Panc1 (cell line): ENCODE results near the gene GATD1. TPM values are rescaled to one million over a fixed set of nuclear protein-coding genes. Genes with fewer than 3 reads are reported as not detected.

ENCODE experiments used
- ATAC-seq: fragments of 200-7000 bp; cut with Tn5 transposase; 2 replicates; pipeline ENCODE4 v1.9.1; 2020; ENCODE audit warnings: mild to moderate bottlenecking, moderate library complexity
- BruUV-seq: library from RNA; stranded (reverse); fragments of 400-500 nt; replicated peaks from 2 replicates; lab custom pipeline; 2021; lab: Mats Ljungman, UMichigan
- CTCF ChIA-PET: fragments of 300-600 bp; sonication (Branson Sonifier 250); formaldehyde crosslinking; loops from one replicate; lab custom pipeline; 2022; ENCODE audit warnings: antibody characterized with exemption; lab: Charles Lee
- POLR2A ChIA-PET: fragments of 300-600 bp; sonication (Branson Sonifier 250); formaldehyde crosslinking; loops from one replicate; lab custom pipeline; 2022; ENCODE audit warnings: antibody characterized with exemption; lab: Charles Lee
- DNase-seq: peaks from one replicate; pipeline ENCODE4 v3.0.0-alpha.2; 2010; ENCODE audit warnings: low read depth, low spot score
- H3K27ac ChIP-seq: 2 replicates; pipeline ENCODE4 v1.5.1; 2011; ENCODE audit warnings: mild to moderate bottlenecking, low read length, inconsistent platforms
- H3K27me3 ChIP-seq: fragments of 200-500 bp; sonication (Bioruptor generic); 2 replicates; pipeline ENCODE4 v1.6.0; 2014; ENCODE audit warnings: low read length, inconsistent platforms; ENCODE audit not compliant: control insufficient read depth, insufficient read depth
- H3K36me3 ChIP-seq: fragments of 200-500 bp; sonication (Bioruptor generic); 2 replicates; pipeline ENCODE4 v1.5.1; 2014; ENCODE audit warnings: inconsistent platforms, mild to moderate bottlenecking, low read length, moderate library complexity; ENCODE audit not compliant: control insufficient read depth, insufficient read depth
- H3K4me1 ChIP-seq: 2 replicates; pipeline ENCODE4 v1.5.1; 2011; ENCODE audit warnings: inconsistent platforms, mild to moderate bottlenecking, low read length, moderate library complexity; ENCODE audit not compliant: control insufficient read depth, insufficient read depth
- H3K4me3 ChIP-seq, 2 experiments: 2 replicates each; pipeline ENCODE4 v1.5.1; 2011 to 2012; ENCODE audit warnings: low read depth in 2 of 2, low read length in 2 of 2, mild to moderate bottlenecking in 2 of 2, inconsistent platforms in 1 of 2, moderate library complexity in 1 of 2
- H3K9me3 ChIP-seq: fragments of 200-500 bp; sonication (Bioruptor generic); 2 replicates; pipeline ENCODE4 v1.5.1; 2014; ENCODE audit warnings: low read depth, mild to moderate bottlenecking, inconsistent platforms, low read length, moderate library complexity; ENCODE audit not compliant: control insufficient read depth, insufficient read depth
- CTCF ChIP-seq: fragments of 450-650 bp; IDR thresholded peaks from 2 replicates; pipeline ENCODE4 v1.5.1; 2017; ENCODE audit warnings: mild to moderate bottlenecking
- POLR2AphosphoS5 ChIP-seq: IDR thresholded peaks from 2 replicates; pipeline ENCODE4 v1.6.1; 2012; ENCODE audit warnings: mild to moderate bottlenecking, low read depth, low read length, moderate library complexity
- REST ChIP-seq, 2 experiments: IDR thresholded peaks; 2 replicates each; pipeline ENCODE4 v1.6.1; 2011 to 2012; ENCODE audit warnings: low read depth in 2 of 2, control low read depth in 1 of 2, low read length in 1 of 2, mild to moderate bottlenecking in 1 of 2, moderate library complexity in 1 of 2; ENCODE audit not compliant: insufficient read depth in 1 of 2
- SIN3A ChIP-seq: IDR thresholded peaks from 2 replicates; pipeline ENCODE4 v1.6.1; 2012; ENCODE audit warnings: low read depth, mild to moderate bottlenecking, low read length, moderate library complexity, borderline replicate concordance; ENCODE audit not compliant: insufficient read depth
- TCF7L2 ChIP-seq: IDR thresholded peaks from 2 replicates; pipeline ENCODE4 v1.6.1; 2011; ENCODE audit warnings: mild to moderate bottlenecking, low read depth, low read length, inconsistent platforms
- in situ Hi-C: cut with HindIII; loops from 2 replicates; pipeline ENCODE4 v1.10.0; 2016; ENCODE audit warnings: low sequenced_read_pairs, low pct_unique_long_range_greater_than_20kb
- intact Hi-C: fragments of 100-400 bp; cut with micrococcal nuclease; formaldehyde crosslinking; loops from one replicate; pipeline ENCODE4 v1.10.0; 2022; ENCODE audit not compliant: unreplicated experiment
- total RNA-seq: library from RNA; stranded (reverse); gene quantifications from one replicate; pipeline ENCODE4 v1.2.1, GENCODE V29; 2021; ENCODE audit not compliant: unreplicated experiment

The GATD1 gene
- total RNA-seq, 1 experiment from 2014 or later = 229 TPM

- H3K36me3 ChIP-seq = peaks cover 24% of the 10 kb centered on the region
- H3K4me1 ChIP-seq = peaks cover 41% of the 10 kb centered on the region
- BruUV-seq = no TSS peak
- intact Hi-C loops (no loop called here), in situ Hi-C loops (no loop called here)
- H3K27me3 ChIP-seq = no peaks in the 10 kb centered on the region
- DNase-seq = no peak
- peak overlapping the region; percentile 99; the same call in 1 of the 2 replicates for H3K27ac ChIP-seq
- ChIA-PET CTCF (no interaction called here), POLR2A (no interaction called here)
- TF ChIP-seq POLR2AphosphoS5 (no peak), CTCF (no peak), REST (IDR thresholded peaks at IDR 0.05; ENCODE audit: insufficient read depth in 1 of 2, low read depth in 2 of 2, low read length in 1 of 2) (no peak), SIN3A (no peak), TCF7L2 (no peak)
- no peaks in the 10 kb centered on the region for H3K9me3 ChIP-seq
- ATAC-seq = no peak
- no peak overlapping the region for H3K4me3 ChIP-seq
Measured at GRCh38 chr11:812390-812789, 35.1 kb upstream of the GATD1 start.

- POLR2A ChIA-PET = interaction anchor here (0.6 kb wide), 1 partner anchor 959 kb away, joined by 5 read pairs; no protein-coding TSS in a partner anchor
- H3K4me3 ChIP-seq = peak overlapping the region; percentile 85 to 96
- BruUV-seq = no TSS peak
- H3K36me3 ChIP-seq = peaks cover 24% of the 10 kb centered on the region
- no peaks in the 10 kb centered on the region for H3K27me3 ChIP-seq
- H3K9me3 ChIP-seq = no peaks in the 10 kb centered on the region
- peaks cover 41% of the 10 kb centered on the region for H3K4me1 ChIP-seq
- intact Hi-C loops = no loop called here
- in situ Hi-C loops = no loop called here
- H3K27ac ChIP-seq = peak overlapping the region; percentile 99
- ATAC-seq (no peak), DNase-seq (no peak)
- no peak for TF ChIP-seq SIN3A
- TF ChIP-seq CTCF = no peak
- no peak; the same call in 1 of the 2 replicates for TF ChIP-seq POLR2AphosphoS5
- CTCF ChIA-PET = interaction anchor here (0.7 to 0.8 kb wide), 2 partner anchors 35 to 543 kb away, joined by 3 read pairs; no protein-coding TSS in a partner anchor
Measured at GRCh38 chr11:811446-812245, 34.4 kb upstream of the GATD1 start.
